Smooth muscle cell (in vitro differentiated cells): ENCODE results near the gene ASB2. TPM values are rescaled to one million over a fixed set of nuclear protein-coding genes. Genes with fewer than 3 reads are reported as not detected.

Experiments used
- DNase-seq: peaks from one replicate; lab custom pipeline; 2025; ENCODE audit not compliant: unreplicated experiment; lab: John Stamatoyannopoulos, UW
- H2AFZ ChIP-seq: fragments of 200-600 bp; sonication (generic); 2 replicates; pipeline ENCODE4 v1.6.0; 2016; ENCODE audit warnings: antibody characterized with exemption, low read depth, mild to moderate bottlenecking
- H3F3A ChIP-seq: fragments of 200-600 bp; sonication (generic); 2 replicates; pipeline ENCODE4 v1.6.0; 2017; ENCODE audit warnings: antibody characterized with exemption, low read depth
- H3K27ac ChIP-seq: fragments of 200-600 bp; sonication (generic); 2 replicates; pipeline ENCODE4 v1.5.1; 2016; ENCODE audit warnings: low read depth, mild to moderate bottlenecking
- H3K27me3 ChIP-seq: fragments of 200-600 bp; sonication (generic); 2 replicates; pipeline ENCODE4 v1.6.1; 2016; ENCODE audit warnings: low read depth, mild to moderate bottlenecking
- H3K36me3 ChIP-seq: fragments of 200-600 bp; sonication (generic); 2 replicates; pipeline ENCODE4 v1.5.1; 2016; ENCODE audit warnings: low read depth
- H3K4me1 ChIP-seq: fragments of 200-600 bp; sonication (generic); 2 replicates; pipeline ENCODE4 v1.5.1; 2016; ENCODE audit warnings: low read depth
- H3K4me2 ChIP-seq: fragments of 200-600 bp; sonication (generic); 2 replicates; pipeline ENCODE4 v1.6.0; 2016; ENCODE audit warnings: mild to moderate bottlenecking
- H3K4me3 ChIP-seq: fragments of 200-600 bp; sonication (generic); 2 replicates; pipeline ENCODE4 v1.5.1; 2016; ENCODE audit warnings: mild to moderate bottlenecking
- H3K79me2 ChIP-seq: fragments of 200-600 bp; sonication (generic); 2 replicates; pipeline ENCODE4 v1.6.0; 2016; ENCODE audit warnings: low read depth, mild to moderate bottlenecking
- H3K9ac ChIP-seq: fragments of 200-600 bp; sonication (generic); 2 replicates; pipeline ENCODE4 v1.6.0; 2016; ENCODE audit warnings: low read depth
- H3K9me3 ChIP-seq: fragments of 200-600 bp; sonication (generic); replicated peaks from 2 replicates; pipeline ENCODE4 v1.5.1; 2016; ENCODE audit warnings: low read depth
- H4K20me1 ChIP-seq: fragments of 200-600 bp; sonication (generic); 2 replicates; pipeline ENCODE4 v1.6.0; 2016; ENCODE audit warnings: low read depth
- WGBS: methylation state at CpG from one replicate; pipeline ENCODE4 v1.1.7; 2016; ENCODE audit warnings: low lambda C conversion rate; 5-methylcytosine and 5-hydroxymethylcytosine counted together
- polyA plus RNA-seq: library from polyadenylated mRNA; unstranded; fragments of >200 nt; fragmentation: Nextera tagmentation; extraction: Ambion mirVana; gene quantifications from 2 replicates; pipeline ENCODE4 v1.2.1, GENCODE V29; 2016
- total RNA-seq: library from RNA; depleted of rRNA; stranded (reverse); fragments of >200 nt; gene quantifications from 2 replicates; pipeline ENCODE4 v1.2.3, GENCODE V29; 2014
- TF ChIP-seq, protein P1 (sequence below): fragments of 200-600 bp; sonication (generic); IDR thresholded peaks from 2 replicates; pipeline ENCODE4 v1.5.1; 2017; ENCODE audit warnings: borderline replicate concordance, mild to moderate bottlenecking, antibody characterized with exemption; ENCODE audit not compliant: insufficient read depth, poor library complexity, severe bottlenecking

Gene ASB2
- total and polyA plus RNA-seq, 2 experiments from 2014 or later, result 0.99 TPM; not detected in 1

DNA sequence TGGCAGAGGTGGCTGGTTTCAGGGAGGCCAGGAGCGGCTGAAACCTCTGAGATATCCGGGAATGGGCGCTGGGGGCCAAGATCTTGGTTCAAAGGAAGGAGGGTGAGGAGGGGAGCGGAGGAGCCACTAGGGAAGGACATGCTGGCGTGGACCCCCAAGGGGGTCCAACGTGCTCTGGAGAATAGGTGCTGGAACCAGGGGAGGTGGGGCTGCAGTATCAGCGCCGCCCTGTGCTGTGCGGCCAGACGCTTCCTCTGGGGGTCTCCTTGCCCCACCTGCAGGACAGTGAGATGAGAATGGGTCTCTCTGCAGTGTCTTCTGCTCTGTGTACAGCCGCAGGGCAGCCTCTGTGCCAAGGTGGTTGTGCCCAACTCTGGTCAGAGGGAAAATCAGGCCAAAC is 46.7 kb downstream of the ASB2 start:
- DNase-seq, result no peak
- Histone ChIP-seq H3K36me3 (no peaks in the 10 kb centered on the region), H4K20me1 (no peaks in the 10 kb centered on the region), H3K4me2 (no peak overlapping the region), H3K27ac (no peak overlapping the region), H3K9me3 (no peaks in the 10 kb centered on the region), H3F3A (no peaks in the 10 kb centered on the region), H3K4me3 (no peak overlapping the region), H3K79me2 (no peaks in the 10 kb centered on the region), H2AFZ (no peak overlapping the region), H3K9ac (no peak overlapping the region), H3K4me1 (no peaks in the 10 kb centered on the region), H3K27me3 (no peaks in the 10 kb centered on the region)
- TF ChIP-seq, protein P1, sequence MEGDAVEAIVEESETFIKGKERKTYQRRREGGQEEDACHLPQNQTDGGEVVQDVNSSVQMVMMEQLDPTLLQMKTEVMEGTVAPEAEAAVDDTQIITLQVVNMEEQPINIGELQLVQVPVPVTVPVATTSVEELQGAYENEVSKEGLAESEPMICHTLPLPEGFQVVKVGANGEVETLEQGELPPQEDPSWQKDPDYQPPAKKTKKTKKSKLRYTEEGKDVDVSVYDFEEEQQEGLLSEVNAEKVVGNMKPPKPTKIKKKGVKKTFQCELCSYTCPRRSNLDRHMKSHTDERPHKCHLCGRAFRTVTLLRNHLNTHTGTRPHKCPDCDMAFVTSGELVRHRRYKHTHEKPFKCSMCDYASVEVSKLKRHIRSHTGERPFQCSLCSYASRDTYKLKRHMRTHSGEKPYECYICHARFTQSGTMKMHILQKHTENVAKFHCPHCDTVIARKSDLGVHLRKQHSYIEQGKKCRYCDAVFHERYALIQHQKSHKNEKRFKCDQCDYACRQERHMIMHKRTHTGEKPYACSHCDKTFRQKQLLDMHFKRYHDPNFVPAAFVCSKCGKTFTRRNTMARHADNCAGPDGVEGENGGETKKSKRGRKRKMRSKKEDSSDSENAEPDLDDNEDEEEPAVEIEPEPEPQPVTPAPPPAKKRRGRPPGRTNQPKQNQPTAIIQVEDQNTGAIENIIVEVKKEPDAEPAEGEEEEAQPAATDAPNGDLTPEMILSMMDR, result no peak
- 95% methylated on average over 11 of the region's 11 CpGs for WGBS

DNA sequence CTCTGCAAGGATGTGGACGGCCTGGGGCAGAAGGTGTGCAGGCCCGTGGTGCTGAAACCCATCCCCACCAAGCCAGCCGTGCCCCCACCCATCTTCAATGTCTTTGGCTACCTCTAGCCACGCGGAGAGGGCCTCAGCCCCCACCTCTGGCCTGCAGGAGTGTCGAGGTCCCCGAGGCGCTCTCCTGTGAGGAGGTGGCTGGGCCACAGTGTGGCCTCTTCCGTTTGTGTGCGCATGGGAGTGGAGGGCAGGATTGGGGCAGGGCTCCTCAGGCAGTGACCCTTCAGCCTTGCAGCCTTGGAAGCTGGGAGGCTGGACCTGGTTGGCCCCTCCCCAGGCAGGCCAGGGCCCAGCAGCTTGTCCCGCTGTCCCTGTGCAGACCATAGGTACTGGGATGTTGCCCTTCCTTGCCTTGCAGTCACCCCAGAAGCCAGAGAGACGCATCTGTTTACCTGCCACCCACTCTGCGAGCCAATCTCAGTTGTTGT is 47.3 kb downstream of the ASB2 start:
- no peak for DNase-seq
- Histone ChIP-seq H3K9me3 (no peaks in the 10 kb centered on the region), H3K4me2 (no peak overlapping the region), H3F3A (no peaks in the 10 kb centered on the region), H3K9ac (no peak overlapping the region), H3K4me1 (no peaks in the 10 kb centered on the region), H3K27me3 (no peaks in the 10 kb centered on the region), H3K27ac (no peak overlapping the region), H3K79me2 (no peaks in the 10 kb centered on the region), H3K4me3 (no peak overlapping the region), H4K20me1 (no peaks in the 10 kb centered on the region), H2AFZ (no peak overlapping the region), H3K36me3 (no peaks in the 10 kb centered on the region)
- WGBS, result 87% methylated on average over 13 of the region's 13 CpGs
- TF ChIP-seq, protein P1, result no peak

DNA sequence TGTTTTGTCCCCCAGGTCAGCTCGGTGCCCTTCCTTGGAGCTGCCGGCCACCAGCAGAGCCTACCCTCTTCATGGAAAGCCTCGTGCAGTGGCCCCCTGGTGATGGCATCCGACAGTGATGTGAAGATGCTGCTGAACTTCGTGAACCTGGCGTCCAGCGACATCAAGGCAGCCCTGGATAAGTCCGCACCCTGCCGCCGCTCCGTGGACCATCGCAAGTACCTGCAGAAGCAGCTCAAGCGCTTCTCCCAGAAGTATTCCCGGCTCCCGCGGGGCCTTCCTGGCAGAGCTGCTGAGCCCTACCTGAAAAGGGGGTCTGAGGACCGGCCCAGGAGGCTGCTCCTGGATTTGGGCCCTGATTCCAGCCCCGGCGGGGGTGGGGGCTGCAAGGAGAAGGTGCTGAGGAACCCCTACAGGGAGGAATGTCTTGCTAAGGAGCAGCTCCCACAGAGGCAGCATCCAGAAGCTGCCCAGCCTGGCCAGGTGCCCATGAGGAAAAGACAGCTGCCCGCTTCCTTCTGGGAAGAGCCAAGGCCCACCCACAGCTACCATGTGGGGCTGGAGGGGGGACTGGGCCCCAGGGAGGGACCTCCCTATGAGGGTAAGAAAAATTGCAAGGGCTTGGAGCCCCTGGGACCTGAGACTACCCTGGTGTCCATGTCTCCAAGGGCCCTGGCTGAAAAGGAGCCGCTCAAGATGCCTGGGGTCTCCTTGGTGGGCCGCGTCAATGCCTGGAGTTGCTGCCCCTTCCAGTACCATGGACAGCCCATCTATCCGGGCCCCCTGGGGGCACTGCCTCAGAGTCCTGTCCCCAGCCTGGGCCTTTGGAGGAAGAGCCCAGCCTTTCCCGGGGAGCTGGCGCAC is 48.0 kb downstream of the ASB2 start:
- no peaks in the 10 kb centered on the region for H3K27me3 ChIP-seq
- H3K36me3 ChIP-seq, result no peaks in the 10 kb centered on the region
- no peaks in the 10 kb centered on the region for H3F3A ChIP-seq
- no peaks in the 10 kb centered on the region for H3K79me2 ChIP-seq
- H3K9ac ChIP-seq, result no peak overlapping the region
- H2AFZ ChIP-seq, result no peak overlapping the region
- H3K9me3 ChIP-seq, result no peaks in the 10 kb centered on the region
- DNase-seq, result no peak
- H3K27ac ChIP-seq, result no peak overlapping the region
- no peaks in the 10 kb centered on the region for H4K20me1 ChIP-seq
- H3K4me1 ChIP-seq, result no peaks in the 10 kb centered on the region
- WGBS, result 91% methylated on average over 26 of the region's 26 CpGs
- H3K4me2 ChIP-seq, result no peak overlapping the region
- TF ChIP-seq, protein P1, result no peak
- H3K4me3 ChIP-seq, result no peak overlapping the region

DNA sequence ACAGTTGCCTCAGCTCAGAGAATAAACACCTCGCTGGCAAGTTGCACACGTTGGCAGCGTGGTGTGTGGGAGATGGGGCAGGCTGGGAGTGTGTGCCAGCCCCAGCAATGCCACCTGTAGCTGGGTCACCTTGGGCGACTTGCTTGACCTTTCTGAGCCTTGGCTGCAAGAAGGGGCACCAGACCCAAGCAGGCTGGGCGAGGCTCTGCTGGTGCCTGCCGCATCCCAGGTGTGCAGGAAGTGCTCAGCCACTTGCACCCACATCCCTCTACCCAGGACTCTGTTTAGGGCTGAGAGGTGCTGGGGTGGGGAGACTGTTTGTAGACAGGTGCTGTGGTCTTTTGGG is 48.6 kb downstream of the ASB2 start:
- 85% methylated on average over 6 of the region's 6 CpGs for WGBS
- Histone ChIP-seq H3K36me3 (no peaks in the 10 kb centered on the region), H3F3A (no peaks in the 10 kb centered on the region), H3K4me3 (no peak overlapping the region), H3K27ac (no peak overlapping the region), H3K79me2 (no peaks in the 10 kb centered on the region), H3K9ac (no peak overlapping the region), H3K4me2 (no peak overlapping the region), H3K4me1 (no peaks in the 10 kb centered on the region), H3K27me3 (no peaks in the 10 kb centered on the region), H3K9me3 (no peaks in the 10 kb centered on the region), H2AFZ (no peak overlapping the region), H4K20me1 (no peaks in the 10 kb centered on the region)
- TF ChIP-seq, protein P1, result no peak
- DNase-seq, result no peak
